Breast epithelium (tissue), 4 donors: Measurements from ENCODE around the gene HHLA2. TPM values are rescaled to one million over a fixed set of nuclear protein-coding genes. Genes with fewer than 3 reads are reported as not detected.

ENCODE experiments used
- DNase-seq, 2 donors: peaks; one replicate each; pipeline ENCODE4 v3.0.0-alpha.2; 2019; ENCODE audit warnings: low spot score in 2 of 2
- H3K27ac ChIP-seq, 2 donors: fragments of 200-600 bp; sonication (generic) in 1 of 2; one replicate each; pipeline ENCODE4 v1.5.1; 2016 to 2019; ENCODE audit warnings: mild to moderate bottlenecking in 1 of 2
- H3K27me3 ChIP-seq, 2 donors: fragments of 200-600 bp; sonication (generic) in 1 of 2; one replicate each; pipeline versions ENCODE4 v1.5.1 to v1.6.0; 2017 to 2019; ENCODE audit warnings: control low read depth in 1 of 2, mild to moderate bottlenecking in 1 of 2
- H3K36me3 ChIP-seq: fragments of 200-600 bp; one replicate; pipeline ENCODE4 v1.5.1; 2019
- H3K4me1 ChIP-seq, 2 donors: fragments of 200-600 bp; sonication (generic); one replicate each; pipeline ENCODE4 v1.5.1; 2016 to 2019; ENCODE audit warnings: control low read depth in 1 of 2
- H3K4me3 ChIP-seq, 3 donors: fragments of 200-600 bp; sonication (generic); 1 replicate in 2 of 3; 2 replicates in 1 of 3; pipeline ENCODE4 v1.5.1; 2016 to 2019; ENCODE audit warnings: mild to moderate bottlenecking in 3 of 3, moderate library complexity in 2 of 3
- H3K9me3 ChIP-seq, 2 donors: fragments of 200-600 bp; sonication (generic) in 1 of 2; one replicate each; pipeline ENCODE4 v1.5.1; 2016 to 2019; ENCODE audit warnings: control low read depth in 1 of 2
- CTCF ChIP-seq, 3 donors: fragments of 450-650 bp; IDR thresholded peaks; one replicate each; pipeline ENCODE4 v1.5.1; 2016 to 2017; ENCODE audit warnings: antibody characterized with exemption in 3 of 3, mild to moderate bottlenecking in 3 of 3, moderate library complexity in 3 of 3
- POLR2A ChIP-seq: fragments of 450-650 bp; IDR thresholded peaks from one replicate; pipeline ENCODE4 v1.6.1; 2016; ENCODE audit warnings: antibody characterized with exemption, mild to moderate bottlenecking, moderate library complexity
- POLR2AphosphoS5 ChIP-seq, 3 donors: sonication (generic); formaldehyde crosslinking; IDR thresholded peaks; one replicate each; pipeline ENCODE4 v1.6.1; 2017; ENCODE audit warnings: antibody characterized with exemption in 3 of 3
- intact Hi-C: fragments of 100-400 bp; cut with DNase I; formaldehyde crosslinking; loops from one replicate; pipeline ENCODE4 v1.15.1; 2023; ENCODE audit warnings: low total_unique reads
- total RNA-seq, 3 donors: library from RNA; depleted of rRNA; stranded (reverse); fragments of >200 nt; gene quantifications; one replicate each; pipeline ENCODE4 v1.1.0, GENCODE V29; 2016

HHLA2 gene
- total RNA-seq, 3 donors from 2014 or later, result 1.6 TPM; not detected in 2

GRCh38 chr3:108293858-108294257, 2.5 kb upstream of the HHLA2 start:
- TF ChIP-seq POLR2A (no peak), POLR2AphosphoS5 (IDR thresholded peaks at IDR 0.05) (no peak), CTCF (IDR thresholded peaks at IDR 0.05) (no peak)
- no peaks in the 10 kb centered on the region for H3K9me3 ChIP-seq
- H3K27ac ChIP-seq, result no peak overlapping the region
- DNase-seq, result no peak
- H3K4me1 ChIP-seq, result no peaks in the 10 kb centered on the region
- H3K36me3 ChIP-seq, result no peaks in the 10 kb centered on the region
- intact Hi-C loops, result no loop called here
- H3K4me3 ChIP-seq, result no peak overlapping the region
- no peaks in the 10 kb centered on the region for H3K27me3 ChIP-seq

GRCh38 chr3:108295421-108296175, 750 bp upstream of the HHLA2 start:
- H3K36me3 ChIP-seq, result no peaks in the 10 kb centered on the region
- intact Hi-C loops, result no loop called here
- H3K4me3 ChIP-seq, result no peak overlapping the region
- no peak overlapping the region for H3K27ac ChIP-seq
- no peak for DNase-seq
- TF ChIP-seq POLR2AphosphoS5 (IDR thresholded peaks at IDR 0.05), result no peak
- TF ChIP-seq CTCF (IDR thresholded peaks at IDR 0.05), result no peak
- no peak for TF ChIP-seq POLR2A
- H3K27me3 ChIP-seq, result no peaks in the 10 kb centered on the region
- H3K4me1 ChIP-seq, result no peaks in the 10 kb centered on the region
- H3K9me3 ChIP-seq, result no peaks in the 10 kb centered on the region

GRCh38 chr3:108297647-108298046, 1.3 kb downstream of the HHLA2 start:
- no peak overlapping the region for H3K27ac ChIP-seq
- DNase-seq, result no peak

GRCh38 chr3:108298056-108298455, 1.7 kb downstream of the HHLA2 start:
- TF ChIP-seq POLR2AphosphoS5 (IDR thresholded peaks at IDR 0.05), result no peak
- no peak for TF ChIP-seq CTCF (IDR thresholded peaks at IDR 0.05)
- TF ChIP-seq POLR2A, result no peak
- intact Hi-C loops, result no loop called here

More at GRCh38 chr3:108297647-108298046, 1.3 kb downstream of the HHLA2 start:
- Histone ChIP-seq H3K9me3 (no peaks in the 10 kb centered on the region), H3K36me3 (no peaks in the 10 kb centered on the region), H3K4me3 (no peak overlapping the region), H3K27me3 (no peaks in the 10 kb centered on the region), H3K4me1 (no peaks in the 10 kb centered on the region)
- intact Hi-C loops, result no loop called here
- TF ChIP-seq CTCF (IDR thresholded peaks at IDR 0.05) (no peak), POLR2AphosphoS5 (IDR thresholded peaks at IDR 0.05) (no peak), POLR2A (no peak)

GRCh38 chr3:108300103-108300849, 3.9 kb downstream of the HHLA2 start:
- DNase-seq, result no peak
- Histone ChIP-seq H3K27ac (no peak overlapping the region), H3K4me1 (no peaks in the 10 kb centered on the region), H3K9me3 (no peaks in the 10 kb centered on the region), H3K36me3 (no peaks in the 10 kb centered on the region), H3K27me3 (no peaks in the 10 kb centered on the region), H3K4me3 (no peak overlapping the region)
- TF ChIP-seq POLR2A (no peak), CTCF (IDR thresholded peaks at IDR 0.05) (no peak), POLR2AphosphoS5 (IDR thresholded peaks at IDR 0.05) (no peak)
- intact Hi-C loops, result no loop called here

More at GRCh38 chr3:108298056-108298455, 1.7 kb downstream of the HHLA2 start:
- H3K9me3 ChIP-seq, result no peaks in the 10 kb centered on the region
- no peak for DNase-seq
- no peaks in the 10 kb centered on the region for H3K27me3 ChIP-seq
- H3K4me1 ChIP-seq, result no peaks in the 10 kb centered on the region
- H3K27ac ChIP-seq, result no peak overlapping the region
- no peak overlapping the region for H3K4me3 ChIP-seq
- no peaks in the 10 kb centered on the region for H3K36me3 ChIP-seq
